Stimulated activated CD8-positive, alpha-beta memory T cell treated with anti-CD3 and anti-CD28 coated beads, Interleukin-7, amount 100 ng/mL, for 48 hours (primary cell): ENCODE results near the gene TRMT44.

Experiments used
- DNase-seq, 2 donors: peaks; one replicate each; pipeline ENCODE4 v3.0.0-alpha.2; 2020; ENCODE audit warnings: low read depth in 1 of 2; ENCODE audit errors: extremely low read depth in 1 of 2

The TRMT44 gene

GRCh38 chr4:8434251-8435073, 6.1 kb upstream of the TRMT44 start:
- DNase-seq, result no peak

- DNase-seq, result no peak
These were observed 4.9 kb upstream of the TRMT44 start for GRCh38 chr4:8435656-8436121.

- no peak for DNase-seq
These were observed 3.3 kb upstream of the TRMT44 start for GRCh38 chr4:8437281-8437680.

GRCh38 chr4:8438743-8439142, 1.8 kb upstream of the TRMT44 start:
- DNase-seq, result no peak

GRCh38 chr4:8439168-8439567, 1.4 kb upstream of the TRMT44 start:
- no peak for DNase-seq

- DNase-seq, result no peak
These were observed 574 bp upstream of the TRMT44 start for GRCh38 chr4:8439914-8440491.

- DNase-seq, result no peak
These were observed 1.0 kb downstream of the TRMT44 start for GRCh38 chr4:8441499-8442091.

- no peak for DNase-seq
These were observed 2.2 kb downstream of the TRMT44 start for GRCh38 chr4:8442596-8443358.

- no peak for DNase-seq
These were observed 3.2 kb downstream of the TRMT44 start for GRCh38 chr4:8443801-8444200.

GRCh38 chr4:8446122-8446521, 5.5 kb downstream of the TRMT44 start:
- DNase-seq, result no peak

- no peak for DNase-seq
These were observed 11.0 kb downstream of the TRMT44 start for GRCh38 chr4:8451440-8452182.

- no peak for DNase-seq
These were observed 13.4 kb downstream of the TRMT44 start for GRCh38 chr4:8453957-8454356.

GRCh38 chr4:8457646-8458252, 17.2 kb downstream of the TRMT44 start:
- no peak for DNase-seq

GRCh38 chr4:8459867-8460445, 19.4 kb downstream of the TRMT44 start:
- no peak for DNase-seq

- no peak for DNase-seq
These were observed 20.5 kb downstream of the TRMT44 start for GRCh38 chr4:8461086-8461485.

GRCh38 chr4:8461616-8462015, 21.0 kb downstream of the TRMT44 start:
- DNase-seq, result no peak

GRCh38 chr4:8463811-8464210, 23.2 kb downstream of the TRMT44 start:
- no peak for DNase-seq

- DNase-seq, result no peak
These were observed 23.8 kb downstream of the TRMT44 start for GRCh38 chr4:8464381-8464780.

- no peak for DNase-seq
These were observed 25.3 kb downstream of the TRMT44 start for GRCh38 chr4:8465615-8466611.
